Epidermal melanocyte (primary cell): Measurements from ENCODE around the gene ZFYVE21.
"Not testable (repeated sequence)": the region's sequence is repeated elsewhere in the genome, so short reads cannot be mapped to it uniquely, and the experiment has no call there.

ENCODE experiments used
- DNase-seq: peaks from one replicate; pipeline ENCODE4 v3.0.0; 2011; ENCODE audit warnings: low spot score; ENCODE audit not compliant: insufficient read length

The ZFYVE21 gene

DNA sequence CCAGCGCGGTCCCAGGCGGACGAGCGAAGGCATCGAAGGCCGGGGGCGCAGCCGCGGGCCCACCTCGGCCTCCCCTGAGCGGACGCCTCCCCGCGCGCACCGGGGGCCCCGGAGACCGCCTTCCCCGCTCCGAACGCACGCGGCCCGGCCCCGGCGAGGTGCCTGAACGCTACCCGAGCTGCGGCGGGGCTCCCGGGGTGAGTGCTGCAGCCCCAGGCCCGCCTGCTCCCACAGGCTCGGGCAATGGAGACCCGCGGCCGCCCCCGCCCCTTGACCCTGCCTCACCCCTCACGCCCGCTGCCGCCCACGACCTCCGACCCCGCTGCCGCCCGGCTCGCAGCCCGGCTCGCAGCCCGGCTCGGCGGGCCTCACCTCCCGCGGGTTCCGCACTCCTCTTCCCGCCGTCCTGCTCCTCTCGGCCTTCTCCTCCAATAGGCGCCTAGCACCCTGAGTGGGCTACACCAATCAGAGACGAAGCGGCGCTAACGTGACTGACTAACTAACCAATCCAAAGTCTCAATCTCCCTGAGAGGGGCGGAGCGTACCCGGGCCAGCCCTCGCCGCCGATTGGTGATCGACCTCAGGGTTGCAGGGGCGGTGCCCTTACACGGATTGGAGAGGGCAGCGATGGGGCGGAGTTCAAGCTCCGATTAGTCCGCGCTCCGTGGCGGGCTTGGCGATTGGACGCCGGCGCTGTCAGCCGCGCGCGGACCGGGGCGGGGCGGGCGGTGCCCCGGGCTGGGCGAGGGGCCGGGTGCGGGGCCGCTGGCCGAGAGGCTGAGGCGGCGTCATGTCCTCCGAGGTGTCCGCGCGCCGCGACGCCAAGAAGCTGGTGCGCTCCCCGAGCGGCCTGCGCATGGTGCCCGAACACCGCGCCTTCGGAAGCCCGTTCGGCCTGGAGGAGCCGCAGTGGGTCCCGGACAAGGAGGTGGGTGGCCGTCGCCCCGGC, at the start of gene ZFYVE21, which contains the start of gene XRCC3:
TSS of gene ZFYVE21 (plus strand) at position 759 of the 949 bp plus-strand sequence. CDS start at position 791, 32 bp downstream.
TSS of gene XRCC3 (minus strand) at position 400 of the 949 bp plus-strand sequence. CDS start 4,364 bp downstream, outside the sequence.
- DNase-seq = peak; percentile 100

DNA sequence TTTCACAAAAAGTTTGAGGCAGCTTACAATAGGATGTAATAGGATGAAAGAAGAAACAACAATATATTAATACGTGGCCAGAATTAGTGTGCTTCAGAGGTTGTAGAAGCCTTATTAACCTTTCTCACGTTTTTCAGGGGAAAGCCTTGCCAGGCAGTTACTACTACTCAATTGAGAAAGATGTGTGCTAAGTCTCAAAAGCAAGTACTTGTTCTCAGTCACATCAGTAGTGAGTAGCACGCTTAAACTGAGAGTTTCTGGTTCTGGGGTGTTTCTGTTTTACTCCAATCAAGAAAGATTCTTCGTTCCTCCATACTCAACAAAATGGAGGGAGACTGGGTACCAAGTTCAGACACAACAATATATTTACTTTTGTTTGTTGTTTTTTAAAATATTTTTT, 47.9 kb upstream of the ZFYVE21 start:
- DNase-seq = no peak

DNA sequence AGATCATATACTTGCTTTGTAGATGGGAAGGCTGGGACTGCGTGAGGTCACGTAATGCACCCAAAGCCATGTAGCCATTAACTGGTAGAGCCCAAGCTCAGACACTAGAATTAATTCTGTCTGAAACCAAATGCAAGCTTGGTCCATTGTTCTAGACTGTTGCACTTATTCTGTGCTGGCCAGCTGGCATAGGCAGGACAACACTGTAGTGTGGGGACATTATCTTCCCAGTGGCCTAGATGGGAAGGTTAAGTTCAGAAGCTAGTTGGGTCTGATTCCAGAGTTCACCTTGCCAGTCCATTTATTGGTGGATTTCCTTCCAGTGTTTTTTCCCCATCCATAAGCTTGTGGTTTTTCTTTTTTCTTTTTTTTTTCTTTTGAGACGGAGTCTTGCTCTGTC, 47.5 kb upstream of the ZFYVE21 start:
- DNase-seq = no peak

DNA sequence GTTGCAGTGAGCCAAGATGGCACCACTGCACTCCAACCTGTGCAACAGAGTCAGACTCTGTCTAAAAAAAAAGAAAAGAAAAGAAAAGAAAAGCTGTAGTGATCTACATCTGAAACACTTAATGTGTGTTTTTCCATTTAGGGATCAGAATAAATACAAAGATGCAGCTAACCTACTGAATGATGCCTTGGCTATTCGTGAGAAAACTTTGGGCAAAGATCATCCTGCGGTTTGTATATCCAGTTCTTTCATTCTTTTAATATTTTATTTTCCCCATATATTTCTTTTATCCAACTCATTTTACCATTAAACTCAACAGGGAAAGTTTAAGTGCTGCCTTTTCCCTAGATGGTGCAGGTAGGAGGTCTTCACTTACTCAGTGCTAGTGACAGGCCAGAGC, 46.2 kb upstream of the ZFYVE21 start:
- DNase-seq = no peak

DNA sequence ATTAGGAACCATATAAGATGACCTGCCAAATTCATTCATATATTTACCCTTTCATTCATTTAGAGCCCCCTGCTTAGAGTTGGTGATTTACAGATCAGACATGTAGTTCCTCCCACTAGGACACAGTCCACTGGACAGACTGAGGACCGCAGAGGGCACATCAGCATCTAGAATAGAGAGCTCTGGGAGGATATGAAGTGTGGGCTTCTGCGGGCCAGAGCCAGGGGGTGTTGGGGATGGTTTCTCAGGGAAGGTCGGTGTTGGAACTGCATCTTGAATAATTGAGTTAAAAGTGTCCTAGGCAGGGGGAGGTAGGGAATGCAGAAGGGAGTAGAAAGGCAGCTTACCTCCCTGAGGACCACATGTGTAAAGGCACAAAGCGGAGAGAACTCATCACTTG, 43.7 kb upstream of the ZFYVE21 start:
- no peak for DNase-seq

DNA sequence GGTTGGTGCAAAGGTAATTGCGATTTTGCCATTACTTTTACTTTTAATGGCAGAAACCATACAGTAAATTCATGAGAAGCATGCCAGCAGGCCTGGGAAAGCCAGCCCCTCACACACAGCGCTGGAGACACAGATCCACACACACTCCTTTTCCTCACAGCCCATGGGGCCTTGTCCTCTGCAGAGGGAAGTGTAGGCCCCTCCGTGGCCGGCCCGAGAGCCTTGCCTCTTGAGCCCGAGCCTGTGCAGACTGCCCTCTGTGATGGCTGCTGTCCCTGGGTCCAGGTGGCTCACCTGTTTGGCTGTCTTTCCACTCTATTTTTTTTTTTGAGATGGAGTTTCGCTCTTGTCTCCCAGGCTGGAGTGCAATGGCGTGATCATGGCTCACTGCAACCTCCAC, 39.7 kb upstream of the ZFYVE21 start:
- no peak for DNase-seq

DNA sequence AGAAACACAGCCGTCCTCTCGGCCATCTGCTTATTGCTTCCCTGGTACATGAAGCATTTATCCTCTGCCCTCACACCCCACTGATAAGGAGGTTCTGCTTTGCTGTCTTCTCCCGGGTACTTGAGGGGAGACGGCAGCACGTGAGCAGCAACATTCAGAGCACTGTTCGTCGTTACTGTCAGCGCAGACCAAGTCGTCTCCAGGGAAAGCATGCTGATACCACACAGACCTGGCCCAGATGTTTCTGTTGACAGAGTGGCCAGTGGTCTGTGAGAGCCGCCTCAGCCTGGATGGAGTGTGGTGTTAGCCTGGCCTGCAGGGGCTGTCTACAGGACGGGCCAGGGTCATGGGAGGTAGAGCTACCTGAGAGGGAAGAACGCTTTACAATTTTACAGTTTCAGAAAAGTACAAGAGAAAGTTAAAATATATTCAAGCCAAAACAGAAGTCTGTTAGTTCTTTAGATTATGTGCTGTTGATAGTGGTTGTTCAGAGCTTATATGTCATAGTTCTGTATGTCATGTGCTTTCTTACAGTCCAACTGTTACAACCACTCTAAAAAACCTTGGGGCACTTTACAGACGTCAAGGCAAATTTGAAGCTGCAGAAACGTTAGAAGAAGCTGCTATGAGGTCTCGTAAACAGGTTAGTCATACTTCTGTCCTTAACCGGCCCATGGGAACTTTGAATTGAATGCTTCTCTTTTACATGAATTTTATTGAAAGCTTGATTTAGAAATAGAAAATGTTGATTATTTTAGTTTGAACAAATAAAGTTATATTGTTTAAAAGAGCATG, 38.5 kb upstream of the ZFYVE21 start:
- DNase-seq = peak; percentile 58

DNA sequence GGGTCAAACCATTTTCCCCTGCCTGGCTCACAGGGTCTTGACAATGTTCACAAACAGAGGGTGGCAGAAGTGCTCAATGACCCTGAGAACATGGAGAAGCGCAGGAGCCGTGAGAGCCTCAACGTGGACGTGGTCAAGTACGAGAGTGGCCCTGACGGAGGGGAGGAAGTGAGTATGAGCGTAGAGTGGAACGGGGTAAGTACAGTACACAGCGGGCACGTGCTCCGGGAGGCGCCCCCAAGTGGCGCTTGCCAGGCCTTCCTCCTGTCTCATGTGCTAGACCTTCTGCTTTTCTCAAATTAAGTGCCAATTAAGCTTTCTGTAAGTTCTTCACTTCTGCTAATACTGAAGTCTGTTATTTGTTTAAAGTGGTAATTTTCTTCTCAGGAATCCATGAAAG, 36.3 kb upstream of the ZFYVE21 start:
- no peak for DNase-seq

DNA sequence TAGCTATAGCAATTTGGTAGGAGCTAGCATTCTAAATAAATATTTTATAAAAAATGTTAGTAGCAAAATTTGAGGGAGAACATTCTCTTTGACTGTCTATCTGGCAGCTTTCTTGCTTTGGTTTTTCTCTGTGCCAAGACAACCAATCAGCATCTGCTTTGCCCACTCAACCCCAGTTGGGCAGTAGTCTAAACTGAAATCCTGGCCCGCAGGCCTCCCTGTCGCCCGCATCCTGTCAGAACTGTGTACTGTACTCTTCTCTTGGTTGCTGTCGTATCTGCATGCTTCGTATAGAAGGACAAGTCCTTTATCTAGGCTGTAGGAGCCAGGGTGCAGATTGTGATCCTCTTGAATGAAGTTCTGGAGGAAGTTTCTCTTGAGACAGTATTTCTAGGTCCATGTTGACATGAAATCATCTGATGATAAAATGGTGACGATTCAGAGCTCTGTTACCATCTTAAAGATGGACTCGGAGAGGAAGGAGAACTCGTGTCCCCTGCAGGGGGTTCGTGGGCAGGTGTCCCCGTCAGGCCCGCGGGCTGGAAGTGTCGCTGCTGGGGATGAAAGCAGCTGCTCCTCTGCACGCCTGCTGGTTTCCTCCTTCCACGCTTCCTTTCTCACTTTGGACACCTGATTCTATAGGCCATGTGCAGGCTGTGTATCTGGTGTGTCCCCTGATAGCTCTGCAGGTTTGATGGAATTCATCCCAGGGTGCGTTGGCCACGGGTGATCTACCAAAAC, 34.9 kb upstream of the ZFYVE21 start:
- DNase-seq = no peak

DNA sequence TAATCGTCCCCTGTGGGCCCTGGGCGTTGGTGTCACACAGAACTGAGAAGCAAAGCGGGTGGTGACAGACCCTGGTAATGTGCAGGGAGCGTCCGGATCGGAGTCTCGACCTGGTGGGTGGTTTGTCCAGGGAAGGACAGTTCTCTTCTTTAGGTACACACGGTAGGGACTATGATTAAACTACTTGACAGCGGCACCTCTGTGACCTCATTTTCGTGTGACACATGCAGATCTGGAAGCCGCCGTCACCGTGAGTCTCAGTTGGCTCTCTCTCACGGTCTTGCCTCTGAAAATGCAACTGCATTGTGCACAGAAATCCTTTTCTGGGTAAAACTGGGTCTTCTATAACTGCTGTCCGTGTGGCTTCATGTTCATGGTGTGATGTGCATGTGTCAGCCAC, 32.5 kb upstream of the ZFYVE21 start:
- DNase-seq = no peak

DNA sequence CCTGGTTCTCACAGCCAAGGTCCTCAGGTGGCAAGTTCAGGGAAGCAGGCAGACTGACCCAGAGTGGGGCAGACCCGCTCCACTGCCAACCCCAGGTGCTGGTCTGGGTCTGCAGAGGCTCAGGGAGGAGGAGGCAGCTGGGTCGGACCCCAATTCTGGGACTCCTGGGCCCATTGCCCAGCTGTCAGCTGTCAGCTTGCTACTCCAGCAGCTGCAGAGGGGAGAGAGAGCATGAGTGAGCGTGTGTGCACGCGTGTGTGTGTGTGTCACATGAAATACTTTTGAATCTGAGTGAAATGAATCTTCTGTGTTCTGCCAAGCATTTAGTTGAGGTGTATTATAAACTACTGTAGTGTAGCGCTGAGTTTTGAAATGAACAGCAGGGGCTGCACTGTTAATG, 31.1 kb upstream of the ZFYVE21 start:
- no peak for DNase-seq

DNA sequence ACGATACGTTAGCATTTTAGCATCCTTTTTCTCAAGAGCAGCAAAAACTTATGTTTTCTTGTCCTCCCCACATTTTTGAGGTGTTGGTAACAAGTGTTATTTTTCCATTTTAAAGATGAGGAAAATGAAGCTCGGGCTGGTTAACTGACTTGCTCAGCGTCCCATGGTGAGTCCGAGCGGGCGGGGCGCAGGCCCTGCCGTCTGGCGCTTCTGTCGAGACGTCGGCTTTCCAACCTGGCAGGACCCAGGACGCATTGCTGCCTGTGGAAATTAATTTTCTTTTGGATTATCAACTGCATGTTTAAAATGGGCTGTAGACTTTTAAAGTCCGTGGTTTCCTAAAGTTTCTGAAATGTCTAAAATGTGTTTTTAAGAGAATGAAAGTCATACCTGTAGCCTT, 30.7 kb upstream of the ZFYVE21 start:
- no peak for DNase-seq

DNA sequence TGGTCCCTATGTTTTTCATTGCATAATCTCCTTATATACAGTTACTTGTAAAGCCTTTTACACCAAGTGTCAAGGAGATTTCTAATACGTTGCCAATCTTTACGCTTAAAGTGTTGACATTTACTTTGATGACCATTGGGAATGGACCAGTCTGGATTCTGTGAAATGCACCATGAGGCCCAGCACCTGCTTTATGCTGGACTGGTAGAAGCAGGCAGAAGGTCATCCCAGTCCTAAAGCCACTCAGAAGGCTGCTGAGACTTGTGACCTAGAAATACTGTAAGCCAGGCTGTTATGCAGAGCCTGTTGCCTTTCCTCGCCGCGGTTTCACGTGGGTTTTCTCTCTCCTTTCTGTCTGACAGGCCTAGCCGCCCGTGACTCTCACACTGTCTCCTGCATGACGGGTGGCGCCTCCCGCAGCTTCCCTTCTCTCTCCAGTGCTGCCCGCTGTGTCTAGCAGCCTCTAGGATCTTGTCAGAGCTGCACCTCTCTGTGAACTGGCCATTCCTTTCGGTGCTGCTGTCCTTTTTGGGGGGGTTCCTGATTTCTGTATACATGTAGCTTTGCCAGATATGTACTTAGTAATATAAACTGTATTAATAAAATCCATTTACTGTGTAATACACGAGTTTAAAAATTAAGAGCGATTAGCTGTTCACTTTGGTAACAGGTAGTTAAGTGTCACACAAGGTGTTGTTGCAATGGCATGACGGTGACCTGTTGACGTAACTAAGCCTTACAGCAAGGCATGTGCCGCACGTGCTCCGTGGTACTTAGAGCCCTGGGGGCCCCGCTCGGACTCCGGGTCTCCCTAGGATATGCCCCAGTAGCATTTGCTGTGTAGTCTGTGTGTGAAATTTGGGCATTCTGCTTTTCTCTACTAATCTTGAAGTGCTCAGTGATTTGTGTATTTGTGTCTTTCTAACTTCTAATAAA, 30.1 kb upstream of the ZFYVE21 start:
- DNase-seq = no peak

DNA sequence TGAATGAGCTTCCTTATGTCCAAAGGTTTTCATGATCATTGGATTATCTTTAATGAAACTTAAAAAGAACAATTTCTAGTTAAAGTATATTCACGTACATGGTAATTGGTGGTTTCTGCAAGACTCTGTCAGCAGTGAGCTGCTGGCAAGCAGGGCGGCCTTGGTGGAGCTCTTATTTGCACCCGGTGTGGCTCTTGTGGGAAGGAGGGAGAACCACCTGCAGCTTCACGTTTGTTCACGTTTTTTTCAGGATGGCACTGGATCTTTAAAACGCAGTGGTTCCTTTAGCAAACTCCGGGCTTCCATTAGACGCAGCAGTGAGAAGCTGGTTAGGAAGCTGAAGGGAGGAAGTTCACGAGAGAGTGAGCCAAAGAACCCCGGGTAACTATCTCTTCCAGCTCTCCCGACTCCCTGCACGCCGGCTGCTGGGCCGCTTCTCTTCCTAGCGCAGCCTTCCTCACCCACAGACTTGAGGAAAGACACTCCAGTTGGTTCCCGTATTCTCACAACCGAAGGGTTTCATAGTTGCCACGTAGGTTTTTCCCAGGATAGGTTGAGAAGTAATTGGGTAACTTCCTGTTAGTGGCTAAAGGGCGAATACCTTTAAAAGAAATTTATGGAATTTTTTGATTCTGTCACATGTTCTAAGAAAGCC, 28.7 kb upstream of the ZFYVE21 start:
- DNase-seq = no peak

DNA sequence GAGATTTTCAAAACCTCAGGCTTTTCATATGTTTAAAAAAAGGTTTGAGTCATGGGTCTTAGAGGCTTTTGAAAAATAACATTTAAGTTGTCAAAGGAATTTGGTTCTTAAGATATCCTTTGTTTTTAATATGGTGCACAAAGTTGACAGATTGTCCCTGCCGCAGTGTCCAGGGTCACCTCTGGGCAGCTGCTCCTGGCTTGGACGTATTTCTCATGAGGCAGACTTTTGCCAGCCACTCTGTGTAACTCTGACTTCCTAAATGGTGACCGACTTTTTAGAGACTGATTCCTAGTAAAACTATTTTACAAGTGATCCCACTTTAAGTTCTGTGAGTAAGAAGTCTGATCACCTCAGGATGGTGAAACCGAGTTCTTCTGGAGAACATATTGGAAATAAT, 27.9 kb upstream of the ZFYVE21 start:
- DNase-seq = no peak

DNA sequence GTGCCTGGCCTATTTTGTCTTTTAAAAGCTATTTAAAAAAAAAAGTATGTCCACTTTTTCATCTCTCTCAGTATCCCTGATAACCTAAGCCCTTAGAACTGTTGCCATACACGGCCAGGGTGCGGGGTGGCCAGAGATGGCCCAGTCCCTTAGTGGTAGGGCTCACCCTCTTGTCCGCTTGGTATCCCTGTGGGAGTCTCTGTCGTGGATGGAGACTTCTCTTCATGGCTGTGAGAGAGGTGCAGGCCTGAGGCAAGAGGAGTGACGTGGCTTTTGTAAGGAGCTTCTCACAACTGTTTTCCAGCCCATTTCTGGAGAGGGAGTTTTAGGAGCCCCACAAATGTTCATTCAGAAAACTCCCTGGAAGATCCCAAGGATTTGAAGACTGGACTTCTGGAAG, 27.2 kb upstream of the ZFYVE21 start:
- DNase-seq = no peak

DNA sequence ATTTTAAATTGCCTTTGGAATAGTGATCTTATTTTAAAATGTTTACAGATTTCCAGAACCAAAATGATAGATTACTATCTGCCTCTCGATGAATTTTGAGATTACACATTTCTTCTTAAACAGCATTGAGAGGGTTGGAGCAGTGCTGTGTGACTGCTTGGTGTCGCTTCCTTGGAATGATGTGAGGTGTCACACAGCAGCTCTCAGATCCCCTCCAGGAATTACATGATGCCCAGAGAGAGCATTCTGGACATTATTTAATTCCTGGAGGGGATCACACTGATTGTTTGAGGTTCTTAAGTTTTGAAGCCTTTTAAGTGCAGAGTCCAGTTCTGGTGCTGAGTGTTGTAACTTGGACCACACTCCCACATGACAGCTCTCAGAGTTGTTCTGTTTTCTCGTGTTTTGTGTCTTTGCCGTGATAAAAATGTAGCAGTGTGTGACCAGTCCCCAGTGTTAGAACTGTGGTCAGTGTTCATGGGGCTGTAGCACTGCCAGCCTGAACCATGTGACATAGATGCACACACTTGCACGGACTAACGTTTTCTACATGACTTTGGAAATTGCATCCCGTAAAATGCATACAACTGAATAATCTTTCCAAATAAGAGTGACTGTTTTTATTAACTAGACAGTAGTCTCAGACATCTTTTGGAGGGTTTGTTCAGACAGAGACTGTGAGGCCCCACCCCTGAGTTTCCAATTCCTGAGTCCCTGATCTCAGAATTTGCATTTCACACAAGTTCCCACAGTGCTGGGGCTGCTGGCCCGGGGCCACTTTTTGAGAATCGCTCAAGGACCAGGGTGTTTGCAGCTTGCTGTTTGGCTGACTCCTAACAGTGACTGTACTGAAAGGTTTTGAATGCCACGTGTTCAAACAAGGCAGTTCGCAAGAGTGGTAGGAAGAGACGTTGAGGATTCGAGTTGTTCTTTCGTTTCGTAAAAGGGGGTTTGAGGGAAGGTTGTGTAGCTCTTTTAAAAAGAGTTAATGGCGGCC, 26.4 kb upstream of the ZFYVE21 start:
- peak; percentile 46 for DNase-seq

DNA sequence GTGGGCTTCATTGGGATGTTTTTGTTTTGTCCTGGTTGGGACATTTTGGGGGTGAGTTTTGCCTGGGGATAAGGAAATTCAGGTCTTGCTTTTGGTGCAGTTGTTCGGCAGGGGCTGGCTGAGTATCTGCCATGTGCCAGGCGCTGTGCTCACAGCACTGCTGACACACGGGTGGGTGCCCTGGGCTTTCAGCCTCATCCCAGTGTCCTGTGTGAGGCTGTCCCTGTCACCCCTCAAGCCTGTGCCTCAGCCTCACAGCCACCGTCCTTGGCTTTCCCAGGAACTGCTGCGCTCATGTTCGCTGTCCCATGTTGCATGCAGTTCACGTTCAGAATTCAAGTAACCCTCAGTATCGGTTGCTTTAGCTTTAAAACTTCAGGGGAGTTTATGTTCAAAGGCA, 25.3 kb upstream of the ZFYVE21 start:
- DNase-seq = no peak

DNA sequence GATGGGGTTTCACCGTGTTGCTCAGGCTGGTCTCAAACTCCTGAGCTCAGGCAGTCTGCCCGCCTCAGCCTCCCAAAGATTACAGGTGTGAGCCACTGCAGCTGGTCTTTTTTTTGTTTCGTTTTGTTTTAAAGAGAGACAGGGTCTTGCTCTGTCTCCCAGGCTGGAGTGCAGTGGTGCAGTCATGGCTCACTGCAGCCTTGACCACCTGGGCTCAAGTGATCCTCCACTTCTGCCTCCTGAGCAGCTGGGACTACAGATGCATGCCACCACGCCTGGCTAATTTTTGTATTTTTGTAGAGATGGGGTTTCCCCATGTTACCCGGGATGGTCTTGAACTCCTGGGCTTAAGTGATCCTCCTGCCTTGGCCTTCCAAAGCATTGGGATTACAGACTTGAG, 24.0 kb upstream of the ZFYVE21 start:
- not testable (repeated sequence) for DNase-seq
